Thyroid gland (tissue), 4 donors: ENCODE results near the gene OST4.

ENCODE experiments used
- CTCF ChIP-seq, 6 experiments: fragments of 200-600 bp in 3 of 6; fragments of 450-650 bp in 3 of 6; sonication (generic) in 3 of 6; IDR thresholded peaks; one replicate each; pipeline ENCODE4 v1.5.1; 2016 to 2019; ENCODE audit warnings: antibody characterized with exemption in 6 of 6, mild to moderate bottlenecking in 2 of 6, inconsistent platforms in 1 of 6, moderate library complexity in 1 of 6
- POLR2A ChIP-seq, 2 donors: fragments of 450-650 bp; IDR thresholded peaks; one replicate each; pipeline ENCODE4 v1.6.1; 2017; ENCODE audit warnings: antibody characterized with exemption in 2 of 2, mild to moderate bottlenecking in 2 of 2, moderate library complexity in 1 of 2

DNA sequence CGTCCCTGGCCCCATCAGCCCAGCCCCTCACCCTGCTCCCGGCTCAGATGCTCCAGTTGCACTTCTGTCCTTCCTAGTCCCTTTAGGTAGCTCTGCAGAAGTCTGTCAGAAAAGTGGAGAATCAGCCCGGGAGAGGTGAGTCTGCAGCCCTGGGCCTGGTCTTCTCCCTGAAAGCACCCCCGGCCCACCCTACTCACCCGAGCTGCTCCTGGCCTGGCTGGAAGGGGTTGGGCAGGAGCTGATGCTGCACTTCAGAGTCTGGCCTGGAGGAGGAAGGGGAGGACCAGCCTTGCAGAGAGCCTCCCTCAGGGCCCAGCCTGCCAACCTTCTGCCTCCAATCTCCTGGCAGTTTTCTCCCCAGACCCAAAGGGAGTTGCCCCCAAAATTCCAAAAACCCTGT is 30.9 kb upstream of the OST4 start:
- TF ChIP-seq CTCF (IDR thresholded peaks at IDR 0.05) (no peak), POLR2A (IDR thresholded peaks at IDR 0.05) (no peak)
